CD14-positive monocyte (primary cell): ENCODE measurements around the gene SMIM30. TPM values are rescaled to one million over a fixed set of nuclear protein-coding genes. Genes with fewer than 3 reads are reported as not detected.
A peak's percentile ranks its signal among the peaks of the same experiment; 100 is the strongest.

Experiments used
- DNase-seq, 3 donors: peaks; one replicate each; pipeline ENCODE4 v3.0.0-alpha.2; 2011 to 2022
- H2AFZ ChIP-seq: 2 replicates; pipeline ENCODE4 v1.6.0; 2012; ENCODE audit warnings: mild to moderate bottlenecking, low read depth, low read length, inconsistent platforms; ENCODE audit not compliant: insufficient read depth, poor library complexity, severe bottlenecking
- H3K27ac ChIP-seq, 2 donors: 1 replicate in 1 of 2; 2 replicates in 1 of 2; pipeline ENCODE4 v1.5.1; 2012 to 2013; ENCODE audit warnings: low read length in 2 of 2, control low read depth in 1 of 2, inconsistent platforms in 1 of 2, low read depth in 1 of 2, mild to moderate bottlenecking in 1 of 2
- H3K27me3 ChIP-seq, 2 donors: one replicate each; pipeline versions ENCODE4 v1.6.0 to v1.6.1; 2011 to 2013; ENCODE audit warnings: low read length in 2 of 2; ENCODE audit not compliant: control insufficient read depth in 2 of 2, insufficient read depth in 2 of 2
- H3K36me3 ChIP-seq, 2 donors: replicated peaks in 1 of 2; 1 replicate in 1 of 2; 2 replicates in 1 of 2; pipeline versions ENCODE4 v1.5.1 to v1.6.1; 2012 to 2013; ENCODE audit warnings: low read length in 2 of 2, control low read depth in 1 of 2, inconsistent platforms in 1 of 2, mild to moderate bottlenecking in 1 of 2; ENCODE audit not compliant: insufficient read depth in 2 of 2, control insufficient read depth in 1 of 2
- H3K4me1 ChIP-seq, 2 donors: 1 replicate in 1 of 2; 2 replicates in 1 of 2; pipeline versions ENCODE4 v1.5.1 to v1.6.1; 2012 to 2013; ENCODE audit warnings: low read length in 2 of 2, control low read depth in 1 of 2, inconsistent platforms in 1 of 2, mild to moderate bottlenecking in 1 of 2, moderate library complexity in 1 of 2; ENCODE audit not compliant: insufficient read depth in 2 of 2, control insufficient read depth in 1 of 2
- H3K4me2 ChIP-seq: replicated peaks from 2 replicates; pipeline ENCODE3; 2012; ENCODE audit warnings: low read length, moderate library complexity, mild to moderate bottlenecking; ENCODE audit not compliant: poor library complexity, severe bottlenecking; ENCODE audit errors: extremely low read depth
- H3K4me3 ChIP-seq, 3 experiments: fragments of 200-600 bp in 1 of 3; sonication (generic) in 1 of 3; replicated peaks in 1 of 3; 1 replicate in 2 of 3; 2 replicates in 1 of 3; pipeline ENCODE4 v1.5.1; 2011 to 2013; ENCODE audit warnings: low read length in 3 of 3, mild to moderate bottlenecking in 3 of 3, control low read depth in 2 of 3, low read depth in 2 of 3, inconsistent platforms in 1 of 3, moderate library complexity in 1 of 3
- H3K79me2 ChIP-seq: 2 replicates; pipeline ENCODE4 v1.6.0; 2012; ENCODE audit warnings: mild to moderate bottlenecking, control low read depth, inconsistent platforms, low read length, moderate library complexity; ENCODE audit not compliant: insufficient read depth
- H3K9ac ChIP-seq: 2 replicates; pipeline ENCODE4 v1.6.0; 2017; ENCODE audit warnings: low read length, mild to moderate bottlenecking; ENCODE audit not compliant: insufficient read depth, poor library complexity, severe bottlenecking
- H3K9me3 ChIP-seq, 2 donors: replicated peaks in 1 of 2; 1 replicate in 1 of 2; 2 replicates in 1 of 2; pipeline versions ENCODE4 v1.5.1 to v1.6.1; 2012 to 2013; ENCODE audit warnings: low read length in 2 of 2, control low read depth in 1 of 2; ENCODE audit not compliant: control insufficient read depth in 1 of 2, insufficient read depth in 1 of 2
- H4K20me1 ChIP-seq: 2 replicates; pipeline ENCODE4 v1.6.0; 2012; ENCODE audit warnings: mild to moderate bottlenecking, low read length, control low read depth, moderate library complexity; ENCODE audit not compliant: insufficient read depth
- H3K27ac Mint-ChIP-seq, 7 donors: one replicate each; pipeline ENCODE4 v1.8.0; 2020; ENCODE audit warnings: mild to moderate bottlenecking in 7 of 7, mixed read lengths in 7 of 7, moderate library complexity in 6 of 7, inconsistent platforms in 2 of 7
- H3K27me3 Mint-ChIP-seq, 3 donors: one replicate each; pipeline ENCODE4 v1.8.0; 2021 to 2022; ENCODE audit warnings: low read depth in 3 of 3, mild to moderate bottlenecking in 3 of 3, mixed read lengths in 3 of 3, moderate library complexity in 3 of 3, inconsistent platforms in 1 of 3
- H3K36me3 Mint-ChIP-seq, 2 donors: one replicate each; pipeline ENCODE4 v1.8.0; 2020; ENCODE audit warnings: mixed read lengths in 2 of 2, inconsistent platforms in 1 of 2, mild to moderate bottlenecking in 1 of 2
- H3K4me1 Mint-ChIP-seq: one replicate; pipeline ENCODE4 v1.8.0; 2020; ENCODE audit warnings: mild to moderate bottlenecking, mixed read lengths
- H3K4me3 Mint-ChIP-seq, 2 donors: one replicate each; pipeline ENCODE4 v1.8.0; 2020; ENCODE audit warnings: mild to moderate bottlenecking in 2 of 2, mixed read lengths in 2 of 2, moderate library complexity in 1 of 2
- H3K9me3 Mint-ChIP-seq, 7 donors: one replicate each; pipeline ENCODE4 v1.8.0; 2020 to 2022; ENCODE audit warnings: mixed read lengths in 7 of 7, mild to moderate bottlenecking in 6 of 7, moderate library complexity in 6 of 7, inconsistent platforms in 2 of 7
- whole genome bisulfite sequencing: methylation state at CpG from one replicate; pipeline ENCODE4 v1.1.5; 2013; ENCODE audit warnings: missing lambda C conversion rate; ENCODE audit not compliant: insufficient coverage; 5-methylcytosine and 5-hydroxymethylcytosine counted together
- intact Hi-C, 2 donors: fragments of 100-400 bp; cut with micrococcal nuclease; formaldehyde crosslinking; loops; one replicate each; pipeline versions ENCODE4 v1.15.0 to v1.15.1; 2023
- polyA plus RNA-seq, 3 donors: library from polyadenylated mRNA; depleted of rRNA in 1 of 3; unstranded in 2 of 3; stranded (reverse) in 1 of 3; fragments of 300-500 nt in 2 of 3; fragments of >200 nt in 1 of 3; fragmentation: Illumina TruSeq in 2 of 3; gene quantifications; 1 replicate in 2 of 3; 2 replicates in 1 of 3; pipeline ENCODE4 v1.2.3, GENCODE V29; 2012 to 2021
- TF ChIP-seq, protein P1 (sequence below): fragments of 200-600 bp; IDR thresholded peaks from one replicate; pipeline ENCODE4 v1.8.0; 2022; ENCODE audit warnings: antibody characterized with exemption, mild to moderate bottlenecking

Gene SMIM30
- polyA plus RNA-seq, 3 donors: 11.6 to 55.0 (median 43.6) TPM

DNA sequence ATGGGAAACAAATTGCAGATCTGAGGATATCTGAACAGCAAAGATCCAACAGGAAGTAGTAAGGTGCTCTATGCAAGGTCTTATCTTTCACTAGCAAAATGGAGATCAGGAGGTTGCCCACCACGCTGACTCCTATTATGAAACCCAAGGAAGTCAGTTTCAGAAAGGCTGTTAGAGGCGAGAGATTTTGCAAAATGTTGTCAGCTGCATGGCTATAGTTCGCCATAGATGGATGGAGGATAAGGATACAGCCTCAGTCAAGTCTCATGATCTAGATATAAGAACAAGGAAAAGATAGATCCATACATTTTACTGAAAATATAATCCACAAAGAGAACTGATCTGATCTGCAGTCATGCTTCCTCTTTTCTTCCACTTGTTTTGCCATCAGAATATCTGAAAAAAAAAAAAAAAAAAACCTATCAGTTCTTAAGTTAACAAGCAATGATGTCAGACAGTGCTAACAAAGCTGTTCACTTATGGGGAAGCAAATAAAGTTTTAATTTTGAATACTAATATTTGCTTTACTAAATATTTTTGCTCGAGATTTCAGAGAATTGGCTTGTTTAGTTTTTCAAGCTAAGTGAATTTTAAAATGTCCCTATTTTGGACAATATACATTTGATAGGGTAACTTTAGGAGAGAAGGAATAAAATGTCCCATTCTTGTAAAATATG is 33.7 kb downstream of the SMIM30 start:
- Histone ChIP-seq H3K9ac (no peak overlapping the region), H3K27ac (no peak overlapping the region), H3K9me3 (no peaks in the 10 kb centered on the region), H3K36me3 (no peaks in the 10 kb centered on the region), H3K79me2 (no peaks in the 10 kb centered on the region), H3K4me1 (peaks cover 8 to 10% of the 10 kb centered on the region in 2 donors), H3K4me3 (no peak overlapping the region), H3K4me2 (no peak overlapping the region), H2AFZ (no peak overlapping the region), H4K20me1 (no peaks in the 10 kb centered on the region), H3K27me3 (peaks cover 21 to 46% of the 10 kb centered on the region in 2 donors)
- no peaks in the 10 kb centered on the region for H3K36me3 Mint-ChIP-seq
- DNase-seq: no peak
- H3K9me3 Mint-ChIP-seq: peaks cover 0 to 7% (median 0%) of the 10 kb centered on the region in 7 donors
- peak overlapping the region in 1 of 7 donors; percentile 41 for H3K27ac Mint-ChIP-seq
- H3K4me3 Mint-ChIP-seq: peak overlapping the region in 1 of 2 donors; percentile 77
- no CpG with 5 or more reads among the region's 4 CpGs for WGBS
- H3K4me1 Mint-ChIP-seq: peaks cover 11% of the 10 kb centered on the region
- TF ChIP-seq, protein P1, sequence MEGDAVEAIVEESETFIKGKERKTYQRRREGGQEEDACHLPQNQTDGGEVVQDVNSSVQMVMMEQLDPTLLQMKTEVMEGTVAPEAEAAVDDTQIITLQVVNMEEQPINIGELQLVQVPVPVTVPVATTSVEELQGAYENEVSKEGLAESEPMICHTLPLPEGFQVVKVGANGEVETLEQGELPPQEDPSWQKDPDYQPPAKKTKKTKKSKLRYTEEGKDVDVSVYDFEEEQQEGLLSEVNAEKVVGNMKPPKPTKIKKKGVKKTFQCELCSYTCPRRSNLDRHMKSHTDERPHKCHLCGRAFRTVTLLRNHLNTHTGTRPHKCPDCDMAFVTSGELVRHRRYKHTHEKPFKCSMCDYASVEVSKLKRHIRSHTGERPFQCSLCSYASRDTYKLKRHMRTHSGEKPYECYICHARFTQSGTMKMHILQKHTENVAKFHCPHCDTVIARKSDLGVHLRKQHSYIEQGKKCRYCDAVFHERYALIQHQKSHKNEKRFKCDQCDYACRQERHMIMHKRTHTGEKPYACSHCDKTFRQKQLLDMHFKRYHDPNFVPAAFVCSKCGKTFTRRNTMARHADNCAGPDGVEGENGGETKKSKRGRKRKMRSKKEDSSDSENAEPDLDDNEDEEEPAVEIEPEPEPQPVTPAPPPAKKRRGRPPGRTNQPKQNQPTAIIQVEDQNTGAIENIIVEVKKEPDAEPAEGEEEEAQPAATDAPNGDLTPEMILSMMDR: no peak
- intact Hi-C loops: no loop called here
- H3K27me3 Mint-ChIP-seq: peaks cover 23 to 40% (median 38%) of the 10 kb centered on the region in 3 donors

DNA sequence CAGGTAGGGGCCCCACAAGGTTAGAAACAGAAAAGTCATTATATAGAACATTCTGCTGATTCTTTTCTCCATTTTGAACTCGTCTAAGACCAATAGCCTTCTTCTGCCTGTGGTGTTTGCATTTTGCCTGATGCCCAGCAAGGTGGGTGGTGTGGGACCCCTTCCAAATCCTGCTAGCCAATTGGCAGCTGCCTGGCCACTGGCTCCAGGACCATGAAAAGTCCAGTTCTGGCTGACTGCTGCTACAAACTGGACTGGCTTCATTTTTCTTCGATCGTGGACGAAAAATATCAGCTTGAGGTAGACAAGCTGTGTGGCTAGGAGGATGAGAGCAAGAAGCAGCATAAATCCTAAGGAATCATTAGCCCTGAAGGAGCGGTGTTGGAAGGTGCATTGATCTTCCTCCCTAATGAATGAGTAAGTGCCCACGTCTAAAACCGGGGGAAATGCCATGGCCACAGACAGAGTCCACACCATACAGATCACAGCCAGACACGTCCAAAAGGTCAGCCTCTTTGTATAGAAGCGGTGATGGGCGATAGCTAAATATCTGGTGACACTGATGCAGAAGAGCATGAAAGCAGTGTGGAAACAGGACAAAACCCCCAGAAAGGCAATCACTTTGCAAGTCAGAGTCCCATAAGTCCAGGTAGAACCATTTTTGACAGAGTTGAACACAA is 34.4 kb downstream of the SMIM30 start:
- Histone ChIP-seq H3K27ac (no peak overlapping the region), H3K79me2 (no peaks in the 10 kb centered on the region), H3K4me3 (no peak overlapping the region), H3K4me2 (no peak overlapping the region), H3K36me3 (no peaks in the 10 kb centered on the region), H4K20me1 (no peaks in the 10 kb centered on the region), H3K27me3 (peaks cover 21 to 47% of the 10 kb centered on the region in 2 donors), H3K9ac (no peak overlapping the region), H3K4me1 (peaks cover 8 to 10% of the 10 kb centered on the region in 2 donors), H3K9me3 (no peaks in the 10 kb centered on the region), H2AFZ (no peak overlapping the region)
- Mint-ChIP-seq H3K4me3 (peak overlapping the region in 1 of 2 donors; percentile 5), H3K9me3 (peaks cover 0 to 5% (median 0%) of the 10 kb centered on the region in 7 donors), H3K36me3 (no peaks in the 10 kb centered on the region), H3K27me3 (peaks cover 23 to 38% (median 38%) of the 10 kb centered on the region in 3 donors), H3K27ac (peak overlapping the region in 1 of 7 donors; percentile 41), H3K4me1 (peaks cover 11% of the 10 kb centered on the region)
- 92% methylated on average over 9 of the region's 10 CpGs for WGBS
- intact Hi-C loops: no loop called here
- no peak for DNase-seq
- TF ChIP-seq, protein P1: no peak
